SK-N-MC (cell line): ENCODE data around the gene PPP2R5D.

Source experiments
- DNase-seq: peaks from one replicate; pipeline ENCODE4 v3.0.0-alpha.2; 2011; ENCODE audit warnings: low read depth, low spot score
- H3K27ac ChIP-seq: fragments of 200-600 bp; sonication (generic); 2 replicates; pipeline ENCODE4 v1.5.1; 2016; ENCODE audit warnings: mixed run types
- H3K36me3 ChIP-seq: fragments of 200-600 bp; sonication (generic); 2 replicates; pipeline ENCODE4 v1.6.1; 2017; ENCODE audit warnings: antibody characterized with exemption, low read length, mixed read lengths; ENCODE audit not compliant: insufficient read depth
- H3K4me3 ChIP-seq: fragments of 200-600 bp; sonication (generic); 2 replicates; pipeline ENCODE4 v1.5.1; 2016
- H3K9ac ChIP-seq: fragments of 200-600 bp; sonication (generic); 2 replicates; pipeline ENCODE4 v1.8.0; 2017; ENCODE audit warnings: mixed run types, mixed read lengths; ENCODE audit not compliant: insufficient read length
- H3K9me3 ChIP-seq: fragments of 200-600 bp; sonication (generic); 2 replicates; pipeline ENCODE4 v1.6.1; 2017; ENCODE audit warnings: low read depth, mild to moderate bottlenecking, antibody characterized with exemption, low read length, moderate library complexity, mixed read lengths
- EZH2 ChIP-seq: fragments of 200-600 bp; sonication (generic); IDR thresholded peaks from one replicate; pipeline ENCODE4 v1.6.1; 2017; ENCODE audit warnings: antibody characterized with exemption
- FOXP2 ChIP-seq: optimal IDR thresholded peaks from 2 replicates; pipeline ENCODE3; 2011; ENCODE audit warnings: mild to moderate bottlenecking, moderate library complexity; ENCODE audit not compliant: insufficient read depth; ENCODE audit errors: extremely low read length, control extremely low read depth
- POLR2AphosphoS5 ChIP-seq: IDR thresholded peaks from 2 replicates; pipeline ENCODE4 v1.6.1; 2012; ENCODE audit warnings: mild to moderate bottlenecking, low read depth, low read length, borderline replicate concordance

PPP2R5D gene

DNA sequence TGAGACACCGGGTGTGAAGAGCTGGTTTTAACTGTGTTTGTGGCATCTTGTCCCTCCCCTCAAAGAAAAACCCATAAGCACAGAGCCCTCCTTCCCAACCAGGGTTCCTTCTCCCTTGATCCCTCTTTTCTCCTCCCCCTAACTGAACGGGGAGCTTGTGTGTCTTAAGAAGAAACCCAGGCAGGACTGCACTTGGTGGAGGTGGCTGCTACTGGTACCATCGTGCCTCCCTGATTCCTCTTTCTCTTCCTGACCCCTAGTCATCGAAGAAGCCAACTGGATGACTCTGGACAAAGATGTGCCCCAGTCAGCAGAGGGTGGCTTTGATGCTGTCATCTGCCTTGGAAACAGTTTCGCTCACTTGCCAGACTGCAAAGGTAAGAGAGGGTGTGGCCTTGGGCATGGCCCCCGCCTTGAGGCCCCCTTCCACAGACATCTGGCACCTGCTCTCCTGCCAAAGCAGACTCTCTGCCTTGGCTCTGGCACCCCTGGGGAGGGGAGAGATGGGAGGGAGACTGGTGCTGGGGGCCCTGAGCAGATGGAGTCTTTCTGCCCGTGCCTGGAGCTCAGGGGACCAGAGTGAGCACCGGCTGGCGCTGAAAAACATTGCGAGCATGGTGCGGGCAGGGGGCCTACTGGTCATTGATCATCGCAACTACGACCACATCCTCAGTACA, 21.7 kb upstream of the PPP2R5D start:
- Histone ChIP-seq H3K9me3 (no peaks in the 10 kb centered on the region), H3K4me3 (no peak overlapping the region), H3K27ac (peak overlapping the region; percentile 42; the same call in 1 of the 2 replicates), H3K36me3 (no peaks in the 10 kb centered on the region; the same call in 1 of the 2 replicates), H3K9ac (no peak overlapping the region)
- no peak for DNase-seq
- TF ChIP-seq FOXP2: no peak

GRCh38 chr6:42963179-42963854, 21.1 kb upstream of the PPP2R5D start:
- H3K9me3 ChIP-seq: no peaks in the 10 kb centered on the region
- no peak overlapping the region for H3K27ac ChIP-seq
- no peak overlapping the region for H3K4me3 ChIP-seq
- H3K9ac ChIP-seq: no peak overlapping the region
- TF ChIP-seq POLR2AphosphoS5 (no peak), EZH2 (no peak), FOXP2 (no peak)
- no peaks in the 10 kb centered on the region; the same call in 1 of the 2 replicates for H3K36me3 ChIP-seq
- DNase-seq: no peak

DNA sequence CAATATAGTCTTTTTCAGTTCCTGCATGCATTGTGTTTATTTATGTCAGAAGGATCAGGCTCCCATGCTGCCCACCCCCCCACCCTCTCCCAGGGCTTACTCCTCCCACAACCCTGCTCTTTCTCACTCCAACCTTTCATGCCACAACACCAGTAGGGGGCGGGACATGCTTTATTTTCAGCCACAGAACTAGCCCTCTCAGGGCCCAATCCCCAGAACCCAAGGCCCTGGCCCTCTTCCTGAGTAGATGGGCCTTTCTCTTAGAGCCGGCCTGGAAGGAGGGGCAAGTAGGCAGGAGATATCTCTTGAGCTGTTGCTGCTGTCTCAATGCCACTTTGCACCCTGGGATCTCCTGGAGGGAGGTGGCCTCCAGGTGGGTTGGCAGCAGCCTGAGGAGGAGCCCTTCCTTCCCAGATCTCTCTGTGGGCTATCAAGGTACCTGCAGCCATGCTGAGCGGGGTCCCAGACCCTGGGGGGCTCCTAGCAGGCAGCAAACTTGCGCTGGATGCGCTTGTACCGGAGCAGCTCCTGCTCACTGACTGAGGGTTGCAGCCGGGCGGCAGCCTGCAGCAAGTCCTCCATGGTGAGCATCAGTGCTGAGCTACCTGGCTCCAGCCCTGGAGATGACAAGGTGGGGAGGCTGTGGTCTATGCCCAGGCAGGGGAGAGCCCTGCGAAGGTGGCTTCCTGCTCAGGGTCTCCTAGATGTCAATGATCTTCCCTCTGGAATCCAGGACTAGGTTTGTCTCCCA, 20.3 kb upstream of the PPP2R5D start:
- Histone ChIP-seq H3K9me3 (no peaks in the 10 kb centered on the region), H3K27ac (no peak overlapping the region), H3K4me3 (no peak overlapping the region), H3K9ac (no peak overlapping the region), H3K36me3 (no peaks in the 10 kb centered on the region; the same call in 1 of the 2 replicates)
- TF ChIP-seq EZH2 (no peak), FOXP2 (no peak), POLR2AphosphoS5 (no peak)
- no peak for DNase-seq

- DNase-seq: no peak
- TF ChIP-seq FOXP2 (no peak), POLR2AphosphoS5 (no peak)
- Histone ChIP-seq H3K27ac (no peak overlapping the region), H3K9ac (no peak overlapping the region), H3K36me3 (no peaks in the 10 kb centered on the region; the same call in 1 of the 2 replicates), H3K9me3 (no peaks in the 10 kb centered on the region), H3K4me3 (no peak overlapping the region)
These were observed 17.8 kb upstream of the PPP2R5D start for GRCh38 chr6:42966571-42966970.

DNA sequence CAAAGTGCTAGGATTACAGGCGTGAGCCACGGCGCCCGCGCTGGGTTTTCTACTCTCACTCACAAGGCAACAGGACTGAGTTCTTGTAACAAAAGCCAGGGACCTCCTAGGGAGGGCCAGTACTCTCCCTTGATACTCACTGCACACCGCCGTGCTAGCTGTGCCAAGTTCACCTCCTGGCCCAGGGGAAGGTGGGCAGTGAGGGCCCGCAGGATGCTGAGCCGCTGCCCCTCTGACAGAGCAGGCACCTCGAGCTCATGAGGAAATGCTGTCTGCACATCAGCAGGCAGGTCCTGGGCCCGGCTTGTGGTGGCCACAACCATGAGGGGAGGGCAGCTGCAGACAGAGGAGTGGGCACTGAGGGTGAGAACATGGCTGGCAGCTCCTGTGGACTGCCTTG, 17.1 kb upstream of the PPP2R5D start:
- DNase-seq: no peak
- Histone ChIP-seq H3K9me3 (no peaks in the 10 kb centered on the region), H3K36me3 (no peaks in the 10 kb centered on the region; the same call in 1 of the 2 replicates), H3K4me3 (no peak overlapping the region), H3K9ac (no peak overlapping the region), H3K27ac (no peak overlapping the region)
- no peak for TF ChIP-seq POLR2AphosphoS5
- TF ChIP-seq EZH2: no peak
- TF ChIP-seq FOXP2: no peak

GRCh38 chr6:42968126-42968701, 16.2 kb upstream of the PPP2R5D start:
- Histone ChIP-seq H3K9ac (no peak overlapping the region), H3K36me3 (no peaks in the 10 kb centered on the region; the same call in 1 of the 2 replicates), H3K4me3 (no peak overlapping the region), H3K9me3 (no peaks in the 10 kb centered on the region), H3K27ac (no peak overlapping the region)
- TF ChIP-seq EZH2: no peak
- no peak for TF ChIP-seq FOXP2
- no peak for TF ChIP-seq POLR2AphosphoS5
- DNase-seq: no peak

- TF ChIP-seq FOXP2: no peak
- H3K27ac ChIP-seq: no peak overlapping the region
- no peak overlapping the region for H3K4me3 ChIP-seq
- DNase-seq: no peak
- H3K9ac ChIP-seq: no peak overlapping the region
- no peaks in the 10 kb centered on the region; the same call in 1 of the 2 replicates for H3K36me3 ChIP-seq
- H3K9me3 ChIP-seq: no peaks in the 10 kb centered on the region
These were observed 15.6 kb upstream of the PPP2R5D start for GRCh38 chr6:42968783-42969182.

- no peak for DNase-seq
- Histone ChIP-seq H3K9me3 (no peaks in the 10 kb centered on the region), H3K9ac (no peak overlapping the region), H3K36me3 (no peaks in the 10 kb centered on the region; the same call in 1 of the 2 replicates), H3K4me3 (no peak overlapping the region), H3K27ac (no peak overlapping the region)
- TF ChIP-seq FOXP2: no peak
- no peak for TF ChIP-seq EZH2
- no peak for TF ChIP-seq POLR2AphosphoS5
These were observed 14.9 kb upstream of the PPP2R5D start for GRCh38 chr6:42969431-42969830.

DNA sequence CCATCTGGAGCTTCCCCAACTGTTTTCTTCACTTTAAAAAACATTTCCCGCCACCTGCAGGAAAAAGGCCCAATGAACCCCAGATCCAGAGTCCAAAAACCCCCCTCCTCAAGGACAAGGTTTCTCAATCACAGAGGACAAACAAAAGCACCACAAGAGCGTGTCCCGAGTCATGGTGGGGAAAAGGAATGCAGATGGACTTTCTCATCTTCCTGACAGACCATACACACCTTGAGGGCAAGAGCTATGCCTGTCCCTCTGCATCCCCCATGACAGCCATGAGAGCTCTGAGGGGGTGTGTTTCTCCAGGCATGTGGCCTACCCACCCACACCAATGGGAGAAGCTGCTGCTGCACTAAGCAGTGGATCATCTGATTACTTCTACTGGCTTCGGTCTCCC, 14.4 kb upstream of the PPP2R5D start:
- TF ChIP-seq POLR2AphosphoS5 (no peak), FOXP2 (no peak), EZH2 (no peak)
- no peak for DNase-seq
- H3K9me3 ChIP-seq: no peaks in the 10 kb centered on the region
- no peaks in the 10 kb centered on the region for H3K36me3 ChIP-seq
- H3K27ac ChIP-seq: no peak overlapping the region
- no peak overlapping the region for H3K9ac ChIP-seq
- H3K4me3 ChIP-seq: no peak overlapping the region
